Measurements from ENCODE around the gene SLC39A7.

GRCh38 chr6:33161354-33162331 lies 39.0 kb upstream of the SLC39A7 start:
- TF ChIP-seq CEBPB (IDR thresholded peaks at IDR 0.05) (no peak), POLR2A (IDR thresholded peaks at IDR 0.05; ENCODE audit: low read length) (no peak), BCL3 (IDR thresholded peaks at IDR 0.05) (no peak)
